IMR-90 (cell line): Measurements from ENCODE around the gene HDDC2. TPM values are rescaled to one million over a fixed set of nuclear protein-coding genes. Genes with fewer than 3 reads are reported as not detected.
A peak's percentile ranks its signal among the peaks of the same experiment; 100 is the strongest.

Source experiments
- ATAC-seq: fragments of 200-7000 bp; cut with Tn5 transposase; 2 replicates; pipeline ENCODE4 v1.9.1; 2020; ENCODE audit warnings: low read depth, mild to moderate bottlenecking, moderate library complexity
- BruUV-seq: library from RNA; stranded (reverse); fragments of 400-500 nt; replicated peaks from 2 replicates; lab custom pipeline; 2021; lab: Mats Ljungman, UMichigan
- CTCF ChIA-PET: fragments of 300-600 bp; formaldehyde crosslinking; extraction: SDS; loops from one replicate; lab custom pipeline; 2021; ENCODE audit warnings: antibody characterized with exemption; lab: Yijun Ruan, JAX
- POLR2A ChIA-PET: fragments of 300-600 bp; sonication (Branson Sonifier 250); formaldehyde crosslinking; loops from one replicate; lab custom pipeline; 2022; ENCODE audit warnings: antibody characterized with exemption; ENCODE audit not compliant: unreplicated experiment; lab: Charles Lee
- DNase-seq: peaks from one replicate; pipeline ENCODE4 v3.0.0; 2013
- H2AFZ ChIP-seq: replicated peaks from 2 replicates; pipeline ENCODE3; 2013; ENCODE audit warnings: low read length, mild to moderate bottlenecking; ENCODE audit not compliant: poor library complexity
- H2AK5ac ChIP-seq: 2 replicates; pipeline ENCODE4 v1.6.1; 2013; ENCODE audit warnings: low read depth, low read length, inconsistent platforms
- H2AK9ac ChIP-seq: replicated peaks from 2 replicates; pipeline ENCODE3; 2013; ENCODE audit warnings: mild to moderate bottlenecking, low read depth, low read length, moderate library complexity; ENCODE audit not compliant: poor library complexity
- H2BK120ac ChIP-seq: 2 replicates; pipeline ENCODE4 v1.6.1; 2013; ENCODE audit warnings: low read depth, low read length, inconsistent platforms
- H2BK15ac ChIP-seq: 3 replicates; pipeline ENCODE4 v1.6.1; 2013; ENCODE audit warnings: low read depth, low read length, inconsistent platforms
- H2BK20ac ChIP-seq: 2 replicates; pipeline ENCODE4 v1.6.1; 2013; ENCODE audit warnings: low read depth, mild to moderate bottlenecking, inconsistent platforms, low read length, moderate library complexity
- H2BK5ac ChIP-seq: 2 replicates; pipeline ENCODE4 v1.6.1; 2013; ENCODE audit warnings: mild to moderate bottlenecking, low read depth, low read length, inconsistent platforms; ENCODE audit not compliant: poor library complexity, severe bottlenecking
- H3K14ac ChIP-seq: replicated peaks from 2 replicates; pipeline ENCODE4 v1.6.1; 2013; ENCODE audit warnings: low read depth, low read length, inconsistent platforms
- H3K18ac ChIP-seq: 2 replicates; pipeline ENCODE4 v1.6.1; 2013; ENCODE audit warnings: low read depth, low read length, control low read depth
- H3K23ac ChIP-seq: 2 replicates; pipeline ENCODE4 v1.6.1; 2013; ENCODE audit warnings: low read depth, low read length, inconsistent platforms
- H3K27ac ChIP-seq: 2 replicates; pipeline ENCODE4 v1.5.1; 2013; ENCODE audit warnings: mild to moderate bottlenecking, control low read depth, low read length; ENCODE audit not compliant: insufficient read depth
- H3K27me3 ChIP-seq: 2 replicates; pipeline ENCODE4 v1.6.1; 2013; ENCODE audit warnings: low read length; ENCODE audit not compliant: control insufficient read depth, insufficient read depth
- H3K36me3 ChIP-seq: 2 replicates; pipeline ENCODE4 v1.6.1; 2013; ENCODE audit warnings: low read length, mixed read lengths; ENCODE audit not compliant: control insufficient read depth, insufficient read depth
- H3K4ac ChIP-seq: 2 replicates; pipeline ENCODE4 v1.6.1; 2013; ENCODE audit warnings: low read depth, low read length, inconsistent platforms
- H3K4me1 ChIP-seq: 2 replicates; pipeline ENCODE4 v1.6.1; 2013; ENCODE audit warnings: low read length, mixed read lengths; ENCODE audit not compliant: control insufficient read depth, insufficient read depth
- H3K4me2 ChIP-seq: 2 replicates; pipeline ENCODE4 v1.6.1; 2013; ENCODE audit warnings: low read depth, mild to moderate bottlenecking, control low read depth, low read length, moderate library complexity
- H3K4me3 ChIP-seq: 2 replicates; pipeline ENCODE4 v1.5.1; 2013; ENCODE audit warnings: low read depth, mild to moderate bottlenecking, control low read depth, low read length, moderate library complexity; ENCODE audit not compliant: insufficient read depth
- H3K56ac ChIP-seq: 2 replicates; pipeline ENCODE4 v1.6.1; 2013; ENCODE audit warnings: low read length, inconsistent platforms; ENCODE audit not compliant: insufficient read depth; ENCODE audit errors: extremely low read depth
- H3K79me1 ChIP-seq, 2 experiments: 2 replicates each; pipeline ENCODE4 v1.6.1; 2013; ENCODE audit warnings: low read length in 2 of 2, inconsistent platforms in 1 of 2, low read depth in 1 of 2
- H3K9ac ChIP-seq: 2 replicates; pipeline ENCODE4 v1.6.1; 2013; ENCODE audit warnings: low read depth, low read length, control low read depth
- H3K9me1 ChIP-seq: 2 replicates; pipeline ENCODE4 v1.6.1; 2013; ENCODE audit warnings: low read length, inconsistent platforms; ENCODE audit not compliant: insufficient read depth
- H3K9me3 ChIP-seq: 2 replicates; pipeline ENCODE4 v1.6.1; 2013; ENCODE audit warnings: low read length; ENCODE audit not compliant: control insufficient read depth, insufficient read depth
- H4K20me1 ChIP-seq: 2 replicates; pipeline ENCODE4 v1.6.1; 2013; ENCODE audit warnings: low read length, inconsistent platforms; ENCODE audit not compliant: insufficient read depth
- H4K5ac ChIP-seq: 2 replicates; pipeline ENCODE4 v1.6.1; 2013; ENCODE audit warnings: mild to moderate bottlenecking, low read depth, low read length, control low read depth
- H4K8ac ChIP-seq, 2 experiments: 2 replicates each; pipeline ENCODE4 v1.6.1; 2013; ENCODE audit warnings: low read depth in 2 of 2, low read length in 2 of 2, control low read depth in 1 of 2, inconsistent platforms in 1 of 2
- H4K91ac ChIP-seq: 2 replicates; pipeline ENCODE4 v1.6.1; 2013; ENCODE audit warnings: low read depth, low read length, inconsistent platforms; ENCODE audit not compliant: insufficient read depth
- BHLHE40 ChIP-seq: fragments of 150-350 bp; IDR thresholded peaks from 2 replicates; pipeline ENCODE4 v1.6.1; 2016; ENCODE audit warnings: mild to moderate bottlenecking, low read depth, low read length
- CEBPB ChIP-seq: IDR thresholded peaks from 2 replicates; pipeline ENCODE4 v1.6.1; 2012; ENCODE audit warnings: low read depth, low read length, improper control_type of control experiment
- FOS ChIP-seq: fragments of 150-350 bp; IDR thresholded peaks from 2 replicates; pipeline ENCODE4 v1.6.1; 2016; ENCODE audit warnings: low read depth, low read length
- MAZ ChIP-seq: IDR thresholded peaks from 2 replicates; pipeline ENCODE4 v1.6.1; 2012; ENCODE audit warnings: low read depth, mild to moderate bottlenecking, low read length, improper control_type of control experiment, moderate library complexity, borderline replicate concordance
- RAD21 ChIP-seq: IDR thresholded peaks from 2 replicates; pipeline ENCODE4 v1.6.1; 2012; ENCODE audit warnings: low read length, improper control_type of control experiment
- SMC3 ChIP-seq: fragments of 150-350 bp; IDR thresholded peaks from 2 replicates; pipeline ENCODE4 v1.6.1; 2016; ENCODE audit warnings: low read depth, mild to moderate bottlenecking, antibody characterized with exemption, low read length, moderate library complexity
- WGBS, 2 experiments: methylation state at CpG; one replicate each; pipeline versions ENCODE4 v1.1.5 to v1.1.7; 2013; ENCODE audit warnings: missing lambda C conversion rate in 2 of 2; ENCODE audit not compliant: insufficient read length in 1 of 2; ENCODE audit errors: extremely low coverage in 2 of 2; 5-methylcytosine and 5-hydroxymethylcytosine counted together
- dilution Hi-C: fragments of 300-500 bp; cut with HindIII; formaldehyde crosslinking; loops from one replicate; pipeline ENCODE4 v1.14.3; 2018; ENCODE audit warnings: low sequenced_read_pairs; ENCODE audit not compliant: unreplicated experiment
- in situ Hi-C: fragments of 300-500 bp; cut with MboI; formaldehyde crosslinking; loops from 3 replicates; pipeline ENCODE4 v1.14.3; 2019; ENCODE audit warnings: low sequenced_read_pairs, inconsistent platforms, mixed read lengths
- intact Hi-C: fragments of 100-400 bp; cut with micrococcal nuclease; formaldehyde crosslinking; loops from 2 replicates; pipeline ENCODE4 v1.10.0; 2022
- polyA plus RNA-seq, 3 experiments: library from polyadenylated mRNA; depleted of rRNA; stranded (reverse); fragments of >200 nt; gene quantifications; 2 replicates each; pipeline ENCODE4 v1.2.3, GENCODE V29; 2012; ENCODE audit warnings: low replicate concordance in 1 of 3
- total RNA-seq: library from RNA; depleted of rRNA; stranded (reverse); fragments of >200 nt; gene quantifications from 2 replicates; pipeline ENCODE4 v1.2.3, GENCODE V29; 2012

Gene HDDC2
- total and polyA plus RNA-seq, 2 of the 4 experiments (the other 2 are of a cell fraction): 40.9 to 68.6 TPM

DNA sequence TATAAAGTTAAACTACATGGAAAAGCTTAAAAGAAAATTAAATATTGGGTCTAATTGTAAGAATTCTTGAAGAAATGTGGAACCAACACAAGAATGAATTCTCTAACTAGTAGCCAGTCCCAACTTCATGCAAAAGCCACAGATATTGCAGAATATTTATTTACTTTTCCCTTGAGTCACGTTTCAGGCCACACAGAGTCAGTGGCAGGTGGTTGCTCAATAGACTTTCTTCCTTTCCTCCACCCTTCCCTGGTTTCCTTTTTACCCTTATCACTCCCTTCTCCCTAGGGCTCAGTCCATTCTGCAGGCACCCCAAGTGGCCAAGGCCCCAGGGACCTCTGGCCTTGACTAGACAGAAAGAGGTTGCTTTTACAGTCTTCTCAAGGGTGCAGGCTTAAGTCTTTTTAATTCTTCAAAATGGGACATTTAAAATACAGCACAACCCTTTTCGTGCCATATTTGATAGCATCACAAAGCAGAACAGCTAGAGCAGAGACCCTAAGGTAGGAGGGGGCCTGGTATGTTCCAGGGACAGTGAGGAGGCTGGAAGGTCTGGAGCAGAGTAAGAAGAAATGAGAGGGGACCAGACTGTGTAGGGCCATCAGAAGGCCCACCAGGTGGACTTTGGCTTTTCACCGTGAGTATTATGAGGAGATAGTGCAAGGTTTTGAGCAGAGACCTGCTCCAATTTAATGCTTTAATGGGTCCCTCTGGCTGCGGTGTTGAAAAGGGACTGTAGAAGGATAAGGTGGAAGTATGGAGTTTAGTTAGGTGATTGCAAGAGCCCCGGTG is 65.0 kb downstream of the HDDC2 start:
- Histone ChIP-seq H3K79me1 (no peaks in the 10 kb centered on the region), H3K9me3 (no peaks in the 10 kb centered on the region), H4K91ac (peak overlapping the region; percentile 45; the same call in 1 of the 2 replicates), H3K36me3 (no peaks in the 10 kb centered on the region), H2BK20ac (peak overlapping the region; percentile 87), H3K4ac (peak overlapping the region; percentile 71; the same call in 1 of the 2 replicates), H3K18ac (peak overlapping the region; percentile 63), H4K5ac (peak overlapping the region; percentile 40; the same call in 1 of the 2 replicates), H2BK15ac (peak overlapping the region; percentile 51; the same call in 2 of the 3 replicates), H3K4me1 (peaks cover 12% of the 10 kb centered on the region), H3K9me1 (no peaks in the 10 kb centered on the region; the same call in 1 of the 2 replicates), H2AFZ (no peak overlapping the region), H2BK5ac (peak overlapping the region; percentile 40), H2BK120ac (peak overlapping the region; percentile 73), H3K4me2 (no peak overlapping the region), H3K9ac (no peak overlapping the region), H3K56ac (no peak overlapping the region), H2AK5ac (peak overlapping the region; percentile 66; the same call in 1 of the 2 replicates), H2AK9ac (peak overlapping the region; percentile 46), H3K23ac (no peak overlapping the region), H3K27ac (no peak overlapping the region), H4K8ac (peak overlapping the region in 1 of 2 experiments; percentile 48; a peak in 1 of 4 replicates), H4K20me1 (no peaks in the 10 kb centered on the region), H3K14ac (no peak overlapping the region), H3K27me3 (no peaks in the 10 kb centered on the region), H3K4me3 (no peak overlapping the region)
- ChIA-PET POLR2A (no interaction called here), CTCF (no interaction called here)
- no TSS peak for BruUV-seq
- WGBS, 2 experiments: 100% methylated on average over 3 of the region's 5 CpGs; no CpG with 5 or more reads in 1 of the 2 experiments
- DNase-seq (peak; percentile 76), ATAC-seq (peak; percentile 81)
- intact Hi-C loops (no loop called here), dilution Hi-C loops (no loop called here), in situ Hi-C loops (no loop called here)
- TF ChIP-seq BHLHE40 (peak; percentile 99), CEBPB (peak; percentile 97), RAD21 (no peak), FOS (peak; percentile 52), MAZ (no peak), SMC3 (no peak)
